Eye (tissue), 1 donor: ENCODE results near the gene SH3GLB1.

Experiments used
- DNase-seq: peaks from one replicate; pipeline ENCODE4 v3.0.0-alpha.2; 2015

Gene SH3GLB1

GRCh38 chr1:86704458-86704971, at the start of gene SH3GLB1:
Gene SH3GLB1, plus strand, starts transcription at chr1:86704576. Its CDS starts 324 bp downstream, at chr1:86704900.
- DNase-seq: peak; percentile 98

GRCh38 chr1:86658381-86658780, 46.0 kb upstream of the SH3GLB1 start:
- peak; percentile 3 for DNase-seq

- no peak for DNase-seq
Measured at GRCh38 chr1:86666368-86666767, 38.0 kb upstream of the SH3GLB1 start.

GRCh38 chr1:86687595-86687994, 16.8 kb upstream of the SH3GLB1 start:
- DNase-seq: peak; percentile 7

GRCh38 chr1:86692641-86693040, 11.7 kb upstream of the SH3GLB1 start:
- DNase-seq: no peak

- DNase-seq: no peak
Measured at GRCh38 chr1:86695400-86695799, 9.0 kb upstream of the SH3GLB1 start.

GRCh38 chr1:86696522-86696921, 7.9 kb upstream of the SH3GLB1 start:
- DNase-seq: no peak

- DNase-seq: no peak
Measured at GRCh38 chr1:86699186-86699585, 5.2 kb upstream of the SH3GLB1 start.

GRCh38 chr1:86701731-86702130, 2.6 kb upstream of the SH3GLB1 start:
- no peak for DNase-seq

- peak; percentile 10 for DNase-seq
Measured at GRCh38 chr1:86702954-86703494, 1.4 kb upstream of the SH3GLB1 start.

GRCh38 chr1:86703696-86704457, 499 bp upstream of the SH3GLB1 start:
- no peak for DNase-seq

- peak; percentile 89 for DNase-seq
Measured at GRCh38 chr1:86704972-86705664, 742 bp downstream of the SH3GLB1 start.

GRCh38 chr1:86705665-86705985, 1.2 kb downstream of the SH3GLB1 start:
- no peak for DNase-seq

- peak; percentile 23 for DNase-seq
Measured at GRCh38 chr1:86706018-86706635, 1.8 kb downstream of the SH3GLB1 start.

GRCh38 chr1:86708920-86709319, 4.5 kb downstream of the SH3GLB1 start:
- DNase-seq: no peak

GRCh38 chr1:86712088-86712860, 7.9 kb downstream of the SH3GLB1 start:
- no peak for DNase-seq

GRCh38 chr1:86713477-86713876, 9.1 kb downstream of the SH3GLB1 start:
- DNase-seq: no peak

- DNase-seq: no peak
Measured at GRCh38 chr1:86714159-86714558, 9.8 kb downstream of the SH3GLB1 start.

GRCh38 chr1:86714561-86715244, 10.3 kb downstream of the SH3GLB1 start:
- no peak for DNase-seq

- DNase-seq: no peak
Measured at GRCh38 chr1:86718786-86719185, 14.4 kb downstream of the SH3GLB1 start.

GRCh38 chr1:86731416-86731815, 27.0 kb downstream of the SH3GLB1 start:
- no peak for DNase-seq

GRCh38 chr1:86733340-86733739, 29.0 kb downstream of the SH3GLB1 start:
- no peak for DNase-seq
